Retina (tissue), 1 donor: ENCODE data around the gene ZNF506.
A peak's percentile ranks its signal among the peaks of the same experiment; 100 is the strongest.
"Not testable (repeated sequence)": the region's sequence is repeated elsewhere in the genome, so short reads cannot be mapped to it uniquely, and the experiment has no call there.

Experiments
- DNase-seq: peaks from one replicate; pipeline ENCODE4 v3.0.0-alpha.2; 2016

ZNF506 gene

GRCh38 chr19:19777692-19778091 is 43.9 kb downstream of the ZNF506 start:
- DNase-seq = no peak

- DNase-seq = peak; percentile 99
Observed at GRCh38 chr19:19776206-19777008, 45.1 kb downstream of the ZNF506 start.

GRCh38 chr19:19775891-19776205 is 45.7 kb downstream of the ZNF506 start:
- no peak for DNase-seq

GRCh38 chr19:19774354-19775033 is 47.1 kb downstream of the ZNF506 start:
- DNase-seq = no peak

- not testable (repeated sequence) for DNase-seq
Observed at GRCh38 chr19:19771963-19772362, 49.6 kb downstream of the ZNF506 start.

- not testable (repeated sequence) for DNase-seq
Observed at GRCh38 chr19:19769971-19770370, 51.6 kb downstream of the ZNF506 start.

- DNase-seq = no peak
Observed at GRCh38 chr19:19758164-19758563, 63.4 kb downstream of the ZNF506 start.

GRCh38 chr19:19752760-19753403 is 68.7 kb downstream of the ZNF506 start:
- DNase-seq = no peak

GRCh38 chr19:19751846-19752245 is 69.7 kb downstream of the ZNF506 start:
- DNase-seq = no peak

- no peak for DNase-seq
Observed at GRCh38 chr19:19750842-19751790, 70.4 kb downstream of the ZNF506 start.

- no peak for DNase-seq
Observed at GRCh38 chr19:19749908-19750841, 71.4 kb downstream of the ZNF506 start.

GRCh38 chr19:19749117-19749907 is 72.2 kb downstream of the ZNF506 start:
- DNase-seq = no peak

GRCh38 chr19:19748249-19748938 is 73.2 kb downstream of the ZNF506 start:
- DNase-seq = no peak

- no peak for DNase-seq
Observed at GRCh38 chr19:19747357-19748220, 74.0 kb downstream of the ZNF506 start.

- DNase-seq = no peak
Observed at GRCh38 chr19:19746286-19747213, 75.0 kb downstream of the ZNF506 start.

- no peak for DNase-seq
Observed at GRCh38 chr19:19745496-19746285, 75.9 kb downstream of the ZNF506 start.

GRCh38 chr19:19744641-19745040 is 76.9 kb downstream of the ZNF506 start:
- DNase-seq = no peak
